HG03571 (cell line): ENCODE results near the gene KCNG2.

Experiments used
- ATAC-seq: cut with Tn5 transposase; IDR thresholded peaks from one replicate; pipeline ENCODE4 v1.9.1; 2021; ENCODE audit not compliant: unreplicated experiment

The KCNG2 gene

GRCh38 chr18:79919089-79919488, 121.4 kb downstream of the KCNG2 start:
- no peak for ATAC-seq

- no peak for ATAC-seq
Observed at GRCh38 chr18:79921984-79922965, 124.5 kb downstream of the KCNG2 start.

GRCh38 chr18:79922971-79923411, 125.3 kb downstream of the KCNG2 start:
- no peak for ATAC-seq

- no peak for ATAC-seq
Observed at GRCh38 chr18:79923896-79924585, 126.3 kb downstream of the KCNG2 start.

- no peak for ATAC-seq
Observed at GRCh38 chr18:79924814-79925731, 127.3 kb downstream of the KCNG2 start.

GRCh38 chr18:79926306-79926705, 128.6 kb downstream of the KCNG2 start:
- ATAC-seq, result no peak

- ATAC-seq, result no peak
Observed at GRCh38 chr18:79926715-79927606, 129.2 kb downstream of the KCNG2 start.

- ATAC-seq, result no peak
Observed at GRCh38 chr18:79927607-79928562, 130.1 kb downstream of the KCNG2 start.

GRCh38 chr18:79928563-79928960, 130.8 kb downstream of the KCNG2 start:
- no peak for ATAC-seq

GRCh38 chr18:79930020-79930642, 132.4 kb downstream of the KCNG2 start:
- ATAC-seq, result no peak

- no peak for ATAC-seq
Observed at GRCh38 chr18:79931475-79931874, 133.7 kb downstream of the KCNG2 start.

- no peak for ATAC-seq
Observed at GRCh38 chr18:79932907-79933306, 135.2 kb downstream of the KCNG2 start.

GRCh38 chr18:79933765-79934164, 136.0 kb downstream of the KCNG2 start:
- ATAC-seq, result no peak

- ATAC-seq, result no peak
Observed at GRCh38 chr18:79934311-79935097, 136.8 kb downstream of the KCNG2 start.

- no peak for ATAC-seq
Observed at GRCh38 chr18:79935098-79935480, 137.4 kb downstream of the KCNG2 start.

GRCh38 chr18:79935499-79935898, 137.8 kb downstream of the KCNG2 start:
- ATAC-seq, result no peak

GRCh38 chr18:79935925-79936324, 138.2 kb downstream of the KCNG2 start:
- ATAC-seq, result no peak

- no peak for ATAC-seq
Observed at GRCh38 chr18:79936641-79937040, 138.9 kb downstream of the KCNG2 start.
